ENCODE results near the gene STPG2.

GRCh38 chr4:97585274-97585673 lies 558.0 kb downstream of the STPG2 start:
- no peak for TF ChIP-seq POLR2A (IDR thresholded peaks at IDR 0.05)
- no peak for TF ChIP-seq CTCF (IDR thresholded peaks at IDR 0.05)
